Kidney epithelial cell (primary cell): ENCODE results near the gene PROK1. TPM values are rescaled to one million over a fixed set of nuclear protein-coding genes. Genes with fewer than 3 reads are reported as not detected.

Experiments
- DNase-seq: peaks from one replicate; pipeline ENCODE4 v3.0.0-alpha.2; 2010; ENCODE audit warnings: low read depth
- H3K27me3 ChIP-seq: 2 replicates; pipeline ENCODE4 v1.6.0; 2011; ENCODE audit warnings: low read length; ENCODE audit not compliant: control insufficient read depth, insufficient read depth
- H3K36me3 ChIP-seq: 2 replicates; pipeline ENCODE4 v1.5.1; 2011; ENCODE audit warnings: low read length; ENCODE audit not compliant: control insufficient read depth, insufficient read depth
- H3K4me3 ChIP-seq: 2 replicates; pipeline ENCODE4 v1.5.1; 2011; ENCODE audit warnings: low read depth, mild to moderate bottlenecking, control low read depth, low read length
- CTCF ChIP-seq: IDR thresholded peaks from 2 replicates; pipeline ENCODE4 v1.5.1; 2011; ENCODE audit warnings: mild to moderate bottlenecking, moderate library complexity, low read length, control low read depth, inconsistent platforms; ENCODE audit not compliant: insufficient read depth, poor library complexity, severe bottlenecking
- total RNA-seq: library from RNA; depleted of rRNA; stranded (reverse); fragments of >200 nt; gene quantifications from 2 replicates; pipeline ENCODE4 v1.2.3, GENCODE V29; 2015

PROK1 gene
- total RNA-seq, 1 donor from 2014 or later: not detected

DNA sequence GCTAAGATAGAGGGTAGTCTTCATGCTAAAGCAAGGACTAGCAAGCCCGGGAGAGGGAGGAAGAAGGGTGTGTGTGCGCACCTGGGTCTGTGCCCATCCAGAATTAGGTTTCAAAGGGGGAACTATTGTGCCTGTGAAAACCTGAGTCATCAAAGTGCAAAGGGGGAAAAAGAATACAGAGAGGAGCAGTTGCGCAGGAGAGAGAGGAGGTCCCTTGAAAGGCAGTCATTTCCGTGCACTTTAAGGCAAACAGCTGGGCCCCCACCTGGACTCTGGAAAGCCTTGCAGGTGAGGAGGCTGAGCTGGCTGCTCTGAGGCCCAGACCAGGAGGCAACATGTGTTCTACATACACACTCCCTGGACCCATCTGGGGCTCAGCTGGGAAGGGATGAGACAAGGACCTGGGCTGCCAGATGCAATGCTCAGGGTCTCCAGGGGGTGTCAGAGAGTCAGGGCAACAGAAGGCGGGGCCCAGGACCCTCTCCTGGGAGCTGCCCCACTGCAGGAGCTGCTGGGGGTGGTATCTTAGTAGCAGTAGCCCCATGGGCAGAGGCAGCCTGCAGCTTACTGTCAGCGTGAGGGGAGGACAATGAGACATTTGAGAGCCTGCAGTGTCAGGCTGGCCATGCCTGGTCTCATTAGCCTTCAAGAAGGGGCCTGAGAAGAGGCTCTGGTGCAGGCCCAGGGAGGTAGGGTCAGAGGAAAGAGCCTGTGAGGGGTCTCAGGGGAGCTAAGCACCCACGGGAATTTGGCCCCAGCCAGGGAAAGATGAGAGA, 14.3 kb downstream of the PROK1 start:
- no peaks in the 10 kb centered on the region for H3K36me3 ChIP-seq
- H3K27me3 ChIP-seq: no peaks in the 10 kb centered on the region
- TF ChIP-seq CTCF: no peak
- no peak for DNase-seq
- no peak overlapping the region for H3K4me3 ChIP-seq

GRCh38 chr1:110465814-110466380, 14.9 kb downstream of the PROK1 start:
- no peak for TF ChIP-seq CTCF
- no peak for DNase-seq
- H3K4me3 ChIP-seq: no peak overlapping the region
- no peaks in the 10 kb centered on the region for H3K27me3 ChIP-seq
- H3K36me3 ChIP-seq: no peaks in the 10 kb centered on the region

DNA sequence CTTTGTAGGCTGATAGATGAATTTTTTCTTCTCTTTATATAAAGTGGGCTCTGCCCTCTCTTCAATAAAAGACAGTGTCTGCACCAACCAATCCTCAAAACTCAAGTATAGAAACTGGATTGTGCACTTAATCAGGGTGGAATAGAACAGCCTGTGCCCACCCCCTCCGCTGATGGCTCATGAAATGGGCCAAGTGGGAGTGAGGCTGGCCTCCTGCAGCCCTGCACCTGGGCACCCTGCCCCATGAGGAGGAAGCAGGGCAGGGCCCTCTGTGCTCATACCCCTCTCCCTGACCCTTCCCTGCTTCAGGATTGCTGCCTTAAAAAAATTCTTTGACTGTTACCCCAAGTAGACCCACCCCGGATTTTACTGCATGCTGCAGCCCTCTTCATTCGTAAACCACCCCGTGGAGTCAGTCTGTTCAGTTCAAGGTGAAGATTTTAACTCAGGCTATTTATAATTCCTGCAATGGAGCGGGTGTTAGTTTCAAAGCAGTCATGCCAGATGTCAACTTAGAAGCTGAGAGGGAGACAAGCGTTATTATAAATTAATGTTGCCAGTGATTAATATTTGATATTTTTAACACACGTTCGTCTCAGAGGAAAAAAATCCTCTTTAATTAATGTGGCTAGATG, 15.8 kb downstream of the PROK1 start:
- TF ChIP-seq CTCF: no peak
- DNase-seq: no peak
- Histone ChIP-seq H3K27me3 (no peaks in the 10 kb centered on the region), H3K4me3 (no peak overlapping the region), H3K36me3 (no peaks in the 10 kb centered on the region)

- no peak for TF ChIP-seq CTCF
- no peaks in the 10 kb centered on the region for H3K36me3 ChIP-seq
- H3K4me3 ChIP-seq: no peak overlapping the region
- no peaks in the 10 kb centered on the region for H3K27me3 ChIP-seq
- no peak for DNase-seq
These were observed 20.2 kb downstream of the PROK1 start for GRCh38 chr1:110471131-110471530.

DNA sequence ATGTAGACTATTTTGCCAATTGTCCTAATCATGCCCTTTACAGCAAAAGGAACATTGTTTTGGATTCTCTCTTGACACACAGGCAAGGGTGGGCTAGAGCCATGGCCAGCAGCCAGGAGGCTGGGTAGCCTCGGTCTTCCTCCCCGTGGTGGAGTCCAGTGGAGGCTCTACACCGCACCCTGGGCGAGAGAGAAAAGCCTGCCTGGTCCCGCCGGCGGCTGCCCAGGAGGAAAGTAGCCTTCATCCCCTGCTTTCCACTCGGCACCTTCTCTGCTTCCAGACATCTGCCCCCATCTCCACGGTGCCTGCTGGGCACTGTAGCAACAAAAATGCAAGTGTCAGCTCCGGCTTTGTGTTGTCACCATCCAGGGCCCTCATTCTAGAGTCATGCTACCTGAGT, 21.6 kb downstream of the PROK1 start:
- Histone ChIP-seq H3K36me3 (no peaks in the 10 kb centered on the region), H3K4me3 (no peak overlapping the region), H3K27me3 (no peaks in the 10 kb centered on the region)
- no peak for TF ChIP-seq CTCF
- no peak for DNase-seq
